Measurements from ENCODE around the gene ZNF22.

ZNF22 gene

GRCh38 chr10:44978213-44978569, 22.5 kb upstream of the ZNF22 start:
- DNase-seq = no peak

GRCh38 chr10:44978570-44979280, 22.0 kb upstream of the ZNF22 start, which contains the start of gene DEPP1:
TSS of gene DEPP1 (minus strand) at chr10:44978809. CDS start at chr10:44978030, 779 bp downstream.
- DNase-seq = no peak

- no peak for DNase-seq
Observed at GRCh38 chr10:44979281-44980191, 21.2 kb upstream of the ZNF22 start.

GRCh38 chr10:44980309-44981171, 20.2 kb upstream of the ZNF22 start:
- no peak for DNase-seq

GRCh38 chr10:44981172-44982113, 19.3 kb upstream of the ZNF22 start:
- DNase-seq = no peak

GRCh38 chr10:44982114-44982460, 18.6 kb upstream of the ZNF22 start:
- DNase-seq = no peak

- DNase-seq = no peak
Observed at GRCh38 chr10:44982496-44982895, 18.2 kb upstream of the ZNF22 start.

- no peak for DNase-seq
Observed at GRCh38 chr10:44983066-44983894, 17.4 kb upstream of the ZNF22 start.

GRCh38 chr10:44983895-44984278, 16.8 kb upstream of the ZNF22 start:
- no peak for DNase-seq

- no peak for DNase-seq
Observed at GRCh38 chr10:44984671-44985101, 16.0 kb upstream of the ZNF22 start.

- no peak for DNase-seq
Observed at GRCh38 chr10:44985175-44985681, 15.5 kb upstream of the ZNF22 start.

- no peak for DNase-seq
Observed at GRCh38 chr10:44986179-44986578, 14.5 kb upstream of the ZNF22 start.

GRCh38 chr10:44986670-44987069, 14.1 kb upstream of the ZNF22 start:
- no peak for DNase-seq

- no peak for DNase-seq
Observed at GRCh38 chr10:44988957-44989585, 11.7 kb upstream of the ZNF22 start.

GRCh38 chr10:44989597-44990301, 11.0 kb upstream of the ZNF22 start:
- no peak for DNase-seq

GRCh38 chr10:44990302-44990655, 10.4 kb upstream of the ZNF22 start:
- no peak for DNase-seq

GRCh38 chr10:44990965-44991364, 9.8 kb upstream of the ZNF22 start:
- no peak for DNase-seq

- DNase-seq = no peak
Observed at GRCh38 chr10:44991571-44991970, 9.2 kb upstream of the ZNF22 start.

GRCh38 chr10:44992070-44992731, 8.5 kb upstream of the ZNF22 start:
- DNase-seq = no peak

All from activated CD4-positive, alpha-beta T cell treated with anti-CD3 and anti-CD28 coated beads, Interleukin-2, amount 50 U/mL, for 16 hours (primary cell).